ENCODE measurements around the gene FOXK2. TPM values are rescaled to one million over a fixed set of nuclear protein-coding genes. Genes with fewer than 3 reads are reported as not detected.
"Not testable (repeated sequence)": the region's sequence is repeated elsewhere in the genome, so short reads cannot be mapped to it uniquely, and the experiment has no call there.

The FOXK2 gene
- total RNA-seq, 2 experiments from 2014 or later, result 49.3 to 60.8 TPM

GRCh38 chr17:82519971-82520903 is 705 bp downstream of the FOXK2 start:
- H3K36me3 Mint-ChIP-seq, result peaks cover 18% of the 10 kb centered on the region
- ChIA-PET CTCF (interaction anchor here (0.7 to 3.8 kb wide), 6 partner anchors 15 to 422 kb away, joined by 3 to 17 read pairs (median 4); no protein-coding TSS in a partner anchor), POLR2A (interaction anchor here (0.7 to 3.0 kb wide), 12 partner anchors 9 to 315 kb away, joined by 3 to 15 read pairs (median 4); no protein-coding TSS in a partner anchor)
- no peaks in the 10 kb centered on the region for H3K27me3 Mint-ChIP-seq
- intact Hi-C loops (cut with micrococcal nuclease), result loop anchor here (1.0 to 2.0 kb wide), 3 partner anchors 23 to 69 kb away; partner anchors contain the start of genes CYBC1 and NARF
- peak; percentile 48 for DNase-seq
- H3K27ac Mint-ChIP-seq, result peak overlapping the region; percentile 88
- H3K4me1 Mint-ChIP-seq (ENCODE audit: low read depth), result peaks cover 27% of the 10 kb centered on the region
- peak overlapping the region; percentile 89 for H3K4me3 Mint-ChIP-seq
- no peaks in the 10 kb centered on the region for H3K9me3 Mint-ChIP-seq

- Mint-ChIP-seq H3K9me3 (no peaks in the 10 kb centered on the region), H3K27ac (no peak overlapping the region), H3K36me3 (peaks cover 20% of the 10 kb centered on the region), H3K27me3 (no peaks in the 10 kb centered on the region), H3K4me3 (no peak overlapping the region), H3K4me1 (ENCODE audit: low read depth) (peaks cover 54% of the 10 kb centered on the region)
- DNase-seq, result no peak
- CTCF ChIA-PET, result no interaction called here
- POLR2A ChIA-PET, result no interaction called here
- intact Hi-C loops (cut with micrococcal nuclease), result no loop called here
Measured at GRCh38 chr17:82524540-82524939, 5.0 kb downstream of the FOXK2 start.

- Mint-ChIP-seq H3K27ac (no peak overlapping the region), H3K27me3 (no peaks in the 10 kb centered on the region), H3K36me3 (peaks cover 17% of the 10 kb centered on the region), H3K4me1 (ENCODE audit: low read depth) (peaks cover 58% of the 10 kb centered on the region), H3K9me3 (no peaks in the 10 kb centered on the region), H3K4me3 (no peak overlapping the region)
- DNase-seq, result no peak
- POLR2A ChIA-PET, result interaction anchor here (0.8 kb wide), 1 partner anchor 22 kb away, joined by 3 read pairs; no protein-coding TSS in a partner anchor
- CTCF ChIA-PET, result no interaction called here
- intact Hi-C loops (cut with micrococcal nuclease), result no loop called here
Measured at GRCh38 chr17:82525712-82526111, 6.2 kb downstream of the FOXK2 start.

- POLR2A ChIA-PET, result no interaction called here
- Mint-ChIP-seq H3K27ac (no peak overlapping the region), H3K4me1 (ENCODE audit: low read depth) (peaks cover 55% of the 10 kb centered on the region), H3K9me3 (no peaks in the 10 kb centered on the region), H3K4me3 (no peak overlapping the region), H3K36me3 (peaks cover 11% of the 10 kb centered on the region), H3K27me3 (no peaks in the 10 kb centered on the region)
- DNase-seq, result no peak
- CTCF ChIA-PET, result interaction anchor here (1.2 kb wide), 1 partner anchor 27 kb away, joined by 6 read pairs; no protein-coding TSS in a partner anchor
- intact Hi-C loops (cut with micrococcal nuclease), result no loop called here
Measured at GRCh38 chr17:82527898-82528297, 8.4 kb downstream of the FOXK2 start.

- peak; percentile 20 for DNase-seq
- CTCF ChIA-PET, result no interaction called here
- intact Hi-C loops (cut with micrococcal nuclease), result no loop called here
- Mint-ChIP-seq H3K36me3 (peaks cover 8% of the 10 kb centered on the region), H3K27me3 (no peaks in the 10 kb centered on the region), H3K9me3 (no peaks in the 10 kb centered on the region), H3K4me1 (ENCODE audit: low read depth) (peaks cover 54% of the 10 kb centered on the region), H3K4me3 (no peak overlapping the region), H3K27ac (no peak overlapping the region)
- POLR2A ChIA-PET, result no interaction called here
Measured at GRCh38 chr17:82528484-82529265, 9.1 kb downstream of the FOXK2 start.

- POLR2A ChIA-PET, result interaction anchor here (1.6 kb wide), 1 partner anchor 11 kb away, joined by 5 read pairs; the partner anchor contains the start of gene FOXK2
- H3K4me1 Mint-ChIP-seq (ENCODE audit: low read depth), result peaks cover 59% of the 10 kb centered on the region
- no peak overlapping the region for H3K4me3 Mint-ChIP-seq
Measured at GRCh38 chr17:82529914-82530300, 10.4 kb downstream of the FOXK2 start.

GRCh38 chr17:82531431-82531881 is 11.9 kb downstream of the FOXK2 start:
- no peak overlapping the region for H3K4me3 Mint-ChIP-seq
- POLR2A ChIA-PET, result interaction anchor here (1.0 to 1.2 kb wide), 2 partner anchors 10 to 12 kb away, joined by 4 to 5 read pairs; partner anchors contain the start of gene FOXK2

More at GRCh38 chr17:82529914-82530300, 10.4 kb downstream of the FOXK2 start:
- intact Hi-C loops (cut with micrococcal nuclease), result loop anchor here (5.0 kb wide), 1 partner anchor 33 kb away; no protein-coding TSS in a partner anchor
- Mint-ChIP-seq H3K9me3 (no peaks in the 10 kb centered on the region), H3K27me3 (no peaks in the 10 kb centered on the region), H3K27ac (peak overlapping the region; percentile 49), H3K36me3 (peaks cover 4% of the 10 kb centered on the region)
- no peak for DNase-seq
- CTCF ChIA-PET, result no interaction called here

GRCh38 chr17:82534401-82534812 is 14.9 kb downstream of the FOXK2 start:
- POLR2A ChIA-PET, result no interaction called here
- CTCF ChIA-PET, result interaction anchor here (2.7 kb wide), 1 partner anchor 20 kb away, joined by 9 read pairs; no protein-coding TSS in a partner anchor
- DNase-seq, result no peak
- peaks cover 2% of the 10 kb centered on the region for H3K36me3 Mint-ChIP-seq
- no peaks in the 10 kb centered on the region for H3K9me3 Mint-ChIP-seq
- intact Hi-C loops (cut with micrococcal nuclease), result loop anchor here (5.0 kb wide), 1 partner anchor 37 kb away; no protein-coding TSS in a partner anchor
- peaks cover 66% of the 10 kb centered on the region for H3K4me1 Mint-ChIP-seq (ENCODE audit: low read depth)
- H3K27me3 Mint-ChIP-seq, result no peaks in the 10 kb centered on the region
- no peak overlapping the region for H3K4me3 Mint-ChIP-seq
- H3K27ac Mint-ChIP-seq, result no peak overlapping the region

More at GRCh38 chr17:82531431-82531881, 11.9 kb downstream of the FOXK2 start:
- H3K27me3 Mint-ChIP-seq, result no peaks in the 10 kb centered on the region
- H3K27ac Mint-ChIP-seq, result peak overlapping the region; percentile 68
- no peaks in the 10 kb centered on the region for H3K9me3 Mint-ChIP-seq
- H3K4me1 Mint-ChIP-seq (ENCODE audit: low read depth), result peaks cover 64% of the 10 kb centered on the region
- peak; percentile 37 for DNase-seq
- intact Hi-C loops (cut with micrococcal nuclease), result loop anchor here (5.0 kb wide), 1 partner anchor 34 kb away; no protein-coding TSS in a partner anchor
- CTCF ChIA-PET, result interaction anchor here (1.1 kb wide), 1 partner anchor 22 kb away, joined by 5 read pairs; no protein-coding TSS in a partner anchor
- H3K36me3 Mint-ChIP-seq, result peaks cover 2% of the 10 kb centered on the region

- no peaks in the 10 kb centered on the region for H3K27me3 Mint-ChIP-seq
- CTCF ChIA-PET, result interaction anchor here (0.6 to 1.6 kb wide), 6 partner anchors 10 to 27 kb away, joined by 3 to 8 read pairs (median 4); no protein-coding TSS in a partner anchor
- no peak for DNase-seq
- POLR2A ChIA-PET, result interaction anchor here (1.1 kb wide), 1 partner anchor 10 kb away, joined by 3 read pairs; no protein-coding TSS in a partner anchor
- peaks cover 4% of the 10 kb centered on the region for H3K36me3 Mint-ChIP-seq
- no peaks in the 10 kb centered on the region for H3K9me3 Mint-ChIP-seq
- no peak overlapping the region for H3K4me3 Mint-ChIP-seq
- intact Hi-C loops (cut with micrococcal nuclease), result no loop called here
- peak overlapping the region; percentile 78 for H3K27ac Mint-ChIP-seq
- peaks cover 58% of the 10 kb centered on the region for H3K4me1 Mint-ChIP-seq (ENCODE audit: low read depth)
Measured at GRCh38 chr17:82536512-82537201, 17.1 kb downstream of the FOXK2 start.

GRCh38 chr17:82537228-82537627 is 17.7 kb downstream of the FOXK2 start:
- peaks cover 58% of the 10 kb centered on the region for H3K4me1 Mint-ChIP-seq (ENCODE audit: low read depth)

GRCh38 chr17:82539076-82539475 is 19.5 kb downstream of the FOXK2 start:
- POLR2A ChIA-PET; DNase-seq; intact Hi-C loops (cut with micrococcal nuclease); H3K27ac Mint-ChIP-seq; H3K36me3 Mint-ChIP-seq; H3K9me3 Mint-ChIP-seq; H3K27me3 Mint-ChIP-seq; H3K4me3 Mint-ChIP-seq: not testable (repeated sequence)
- peaks cover 57% of the 10 kb centered on the region for H3K4me1 Mint-ChIP-seq (ENCODE audit: low read depth)
- CTCF ChIA-PET, result interaction anchor here (0.6 kb wide), 1 partner anchor 15 kb away, joined by 3 read pairs; no protein-coding TSS in a partner anchor

More at GRCh38 chr17:82537228-82537627, 17.7 kb downstream of the FOXK2 start:
- H3K9me3 Mint-ChIP-seq; DNase-seq; H3K36me3 Mint-ChIP-seq; H3K4me3 Mint-ChIP-seq; H3K27me3 Mint-ChIP-seq; H3K27ac Mint-ChIP-seq; POLR2A ChIA-PET; intact Hi-C loops (cut with micrococcal nuclease): not testable (repeated sequence)
- CTCF ChIA-PET, result interaction anchor here (1.4 kb wide), 1 partner anchor 10 kb away, joined by 3 read pairs; no protein-coding TSS in a partner anchor

Measured in activated CD4-positive, alpha-beta memory T cell treated with anti-CD3 and anti-CD28 coated beads for 36 hours (primary cell).